Chondrocyte (in vitro differentiated cells): ENCODE results near the gene POLG. TPM values are rescaled to one million over a fixed set of nuclear protein-coding genes. Genes with fewer than 3 reads are reported as not detected.

Source experiments
- DNase-seq: peaks from one replicate; pipeline ENCODE4 v3.0.0; 2021; ENCODE audit warnings: mixed read lengths, low spot score
- H3K27ac Mint-ChIP-seq: one replicate; pipeline ENCODE4 v1.8.0; 2021; ENCODE audit warnings: mild to moderate bottlenecking, moderate library complexity, mixed read lengths; ENCODE audit not compliant: unreplicated experiment
- H3K27me3 Mint-ChIP-seq: 2 replicates; pipeline ENCODE4 v1.8.0; 2021; ENCODE audit warnings: low read depth, mixed read lengths
- H3K36me3 Mint-ChIP-seq: 2 replicates; pipeline ENCODE4 v1.8.0; 2021; ENCODE audit warnings: low read depth, mixed read lengths
- H3K4me1 Mint-ChIP-seq: 2 replicates; pipeline ENCODE4 v1.8.0; 2021; ENCODE audit warnings: low read depth, mild to moderate bottlenecking, mixed read lengths
- H3K4me3 Mint-ChIP-seq: one replicate; pipeline ENCODE4 v1.8.0; 2021; ENCODE audit warnings: mild to moderate bottlenecking, moderate library complexity, mixed read lengths; ENCODE audit not compliant: unreplicated experiment
- H3K9me3 Mint-ChIP-seq: 2 replicates; pipeline ENCODE4 v1.8.0; 2021; ENCODE audit warnings: low read depth, mixed read lengths
- total RNA-seq: library from RNA; stranded (reverse); gene quantifications from 3 replicates; pipeline ENCODE4 v1.2.1, GENCODE V29; 2021
- TF ChIP-seq, protein P1 (sequence below): fragments of 200-600 bp; sonication (generic); IDR thresholded peaks from 2 replicates; pipeline ENCODE4 v1.5.0; 2021; ENCODE audit warnings: antibody characterized with exemption, mild to moderate bottlenecking, moderate library complexity

The POLG gene
- total RNA-seq, 1 donor from 2014 or later = 49.7 TPM

DNA sequence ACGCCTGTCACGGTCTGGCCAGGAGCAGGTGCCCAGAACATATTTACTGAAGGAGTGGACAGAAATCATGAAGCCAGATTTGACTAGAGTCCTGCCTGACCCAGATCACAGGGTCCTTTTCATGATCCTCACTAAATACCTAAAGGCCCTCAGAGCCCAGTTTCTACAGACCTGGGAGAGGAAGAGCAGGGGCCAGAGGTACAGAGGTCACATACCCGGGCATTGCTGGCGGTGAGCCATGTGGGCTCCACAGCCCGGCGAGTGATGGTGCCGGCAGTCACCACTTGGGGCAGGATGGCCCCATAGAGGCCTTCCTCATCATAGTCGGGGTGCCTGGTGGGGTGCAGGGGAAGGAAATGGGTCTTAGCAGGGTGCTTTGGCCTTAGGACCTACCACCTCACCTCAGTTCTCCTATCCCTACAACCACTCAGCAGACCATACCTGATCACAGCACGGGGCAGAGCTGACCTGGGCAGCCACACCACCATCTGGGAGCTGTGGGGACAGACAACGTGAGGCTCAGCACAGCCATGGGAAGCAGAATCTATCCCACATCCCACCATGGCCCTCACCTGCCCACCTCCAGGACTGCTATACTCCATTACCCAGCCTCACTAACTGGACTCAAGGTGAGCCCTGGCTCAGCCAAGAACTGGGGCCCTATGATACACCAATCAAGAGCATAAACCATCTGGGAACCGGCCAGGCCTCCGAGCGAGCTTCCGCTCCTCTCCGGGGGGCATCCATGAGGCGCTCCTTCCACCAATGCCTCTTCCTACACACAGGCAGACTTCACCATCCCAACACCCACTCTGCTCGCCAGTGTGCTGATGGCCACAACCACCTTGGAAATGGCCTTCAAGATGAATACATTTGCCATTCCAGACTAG, 12.9 kb downstream of the POLG start:
- H3K36me3 Mint-ChIP-seq = peaks cover 50% of the 10 kb centered on the region
- no peak overlapping the region for H3K4me3 Mint-ChIP-seq

DNA sequence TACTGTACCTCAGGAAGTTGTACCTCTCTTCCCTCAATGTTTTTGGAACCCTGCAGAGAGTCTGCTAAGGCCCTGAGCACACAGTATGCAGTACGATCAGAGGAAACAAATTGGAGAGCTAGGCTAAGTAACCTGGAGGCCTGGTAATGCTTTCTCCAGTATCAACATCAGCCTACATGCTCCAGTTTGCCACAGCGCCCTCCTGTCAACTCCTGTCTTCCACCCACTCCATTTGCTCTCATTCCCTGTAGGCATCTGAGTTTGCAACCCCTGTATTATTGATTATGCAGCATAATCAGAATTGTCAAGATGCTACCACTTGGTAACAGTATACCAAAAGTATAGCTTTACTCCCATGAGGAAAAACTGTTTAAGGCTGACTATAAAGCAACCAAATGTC, 14.4 kb downstream of the POLG start:
- H3K27ac Mint-ChIP-seq = no peak overlapping the region
- H3K4me3 Mint-ChIP-seq = no peak overlapping the region
- TF ChIP-seq, protein P1, sequence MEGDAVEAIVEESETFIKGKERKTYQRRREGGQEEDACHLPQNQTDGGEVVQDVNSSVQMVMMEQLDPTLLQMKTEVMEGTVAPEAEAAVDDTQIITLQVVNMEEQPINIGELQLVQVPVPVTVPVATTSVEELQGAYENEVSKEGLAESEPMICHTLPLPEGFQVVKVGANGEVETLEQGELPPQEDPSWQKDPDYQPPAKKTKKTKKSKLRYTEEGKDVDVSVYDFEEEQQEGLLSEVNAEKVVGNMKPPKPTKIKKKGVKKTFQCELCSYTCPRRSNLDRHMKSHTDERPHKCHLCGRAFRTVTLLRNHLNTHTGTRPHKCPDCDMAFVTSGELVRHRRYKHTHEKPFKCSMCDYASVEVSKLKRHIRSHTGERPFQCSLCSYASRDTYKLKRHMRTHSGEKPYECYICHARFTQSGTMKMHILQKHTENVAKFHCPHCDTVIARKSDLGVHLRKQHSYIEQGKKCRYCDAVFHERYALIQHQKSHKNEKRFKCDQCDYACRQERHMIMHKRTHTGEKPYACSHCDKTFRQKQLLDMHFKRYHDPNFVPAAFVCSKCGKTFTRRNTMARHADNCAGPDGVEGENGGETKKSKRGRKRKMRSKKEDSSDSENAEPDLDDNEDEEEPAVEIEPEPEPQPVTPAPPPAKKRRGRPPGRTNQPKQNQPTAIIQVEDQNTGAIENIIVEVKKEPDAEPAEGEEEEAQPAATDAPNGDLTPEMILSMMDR = no peak
- H3K4me1 Mint-ChIP-seq = no peaks in the 10 kb centered on the region
- H3K27me3 Mint-ChIP-seq = no peaks in the 10 kb centered on the region
- DNase-seq = no peak
- H3K36me3 Mint-ChIP-seq = peaks cover 56% of the 10 kb centered on the region
- no peaks in the 10 kb centered on the region for H3K9me3 Mint-ChIP-seq

More for the DNA sequence above, 12.9 kb downstream of the POLG start:
- peak; percentile 58 for DNase-seq
- H3K9me3 Mint-ChIP-seq = no peaks in the 10 kb centered on the region
- TF ChIP-seq, protein P1 = peak; percentile 27
- no peaks in the 10 kb centered on the region for H3K27me3 Mint-ChIP-seq
- H3K27ac Mint-ChIP-seq = no peak overlapping the region
- no peaks in the 10 kb centered on the region for H3K4me1 Mint-ChIP-seq

DNA sequence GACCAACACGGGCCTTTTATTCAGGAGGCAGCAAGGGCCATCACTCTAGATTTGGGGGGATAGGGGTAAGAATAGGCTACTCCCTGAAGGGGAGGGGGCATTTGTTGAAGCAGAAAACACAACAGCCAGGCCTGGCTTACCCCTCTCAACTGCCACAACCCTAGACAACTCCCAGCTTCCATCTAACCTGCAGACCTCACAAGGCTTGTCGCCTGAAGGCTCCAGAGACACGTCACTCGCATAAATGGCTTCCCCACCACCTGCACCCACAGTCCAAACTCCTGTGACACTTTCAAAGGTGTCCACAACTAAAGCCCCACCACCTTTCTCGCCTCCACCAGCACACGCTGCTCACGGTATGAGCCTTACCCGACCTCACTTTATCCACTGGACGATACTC, 14.9 kb downstream of the POLG start:
- TF ChIP-seq, protein P1 = no peak
- Mint-ChIP-seq H3K27ac (peak overlapping the region; percentile 57), H3K27me3 (no peaks in the 10 kb centered on the region), H3K9me3 (no peaks in the 10 kb centered on the region), H3K4me3 (no peak overlapping the region), H3K4me1 (no peaks in the 10 kb centered on the region), H3K36me3 (peaks cover 55% of the 10 kb centered on the region)
- DNase-seq = no peak

DNA sequence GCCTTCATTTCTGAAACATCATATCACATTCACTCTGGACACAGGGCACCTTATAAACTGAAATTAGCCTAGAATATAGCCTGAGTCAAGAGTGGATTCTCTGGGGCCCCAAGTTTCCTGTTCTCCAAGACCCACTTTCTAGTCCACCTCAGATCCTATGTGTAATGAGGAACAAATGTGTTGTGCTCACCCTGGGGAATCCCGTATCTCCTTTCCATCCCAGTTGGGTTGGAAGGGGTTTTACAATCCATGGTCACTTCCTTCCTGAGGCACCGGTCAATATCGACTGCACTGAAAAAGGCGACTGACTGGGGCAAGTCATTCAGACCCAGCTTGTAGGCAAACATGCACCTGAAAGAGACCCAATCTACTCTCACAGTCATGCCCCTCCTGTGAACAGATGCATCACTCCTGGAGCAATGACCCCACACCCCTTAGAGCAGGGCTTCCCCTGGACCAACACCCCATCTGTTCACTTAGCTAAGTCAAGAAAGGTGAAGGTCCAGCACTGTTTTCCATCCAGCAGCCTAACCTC, 17.4 kb downstream of the POLG start:
- DNase-seq = no peak
- Mint-ChIP-seq H3K27me3 (no peaks in the 10 kb centered on the region), H3K9me3 (no peaks in the 10 kb centered on the region), H3K27ac (no peak overlapping the region), H3K4me3 (no peak overlapping the region), H3K4me1 (peaks cover under 1% of the 10 kb centered on the region), H3K36me3 (peaks cover 43% of the 10 kb centered on the region)
- TF ChIP-seq, protein P1 = no peak

DNA sequence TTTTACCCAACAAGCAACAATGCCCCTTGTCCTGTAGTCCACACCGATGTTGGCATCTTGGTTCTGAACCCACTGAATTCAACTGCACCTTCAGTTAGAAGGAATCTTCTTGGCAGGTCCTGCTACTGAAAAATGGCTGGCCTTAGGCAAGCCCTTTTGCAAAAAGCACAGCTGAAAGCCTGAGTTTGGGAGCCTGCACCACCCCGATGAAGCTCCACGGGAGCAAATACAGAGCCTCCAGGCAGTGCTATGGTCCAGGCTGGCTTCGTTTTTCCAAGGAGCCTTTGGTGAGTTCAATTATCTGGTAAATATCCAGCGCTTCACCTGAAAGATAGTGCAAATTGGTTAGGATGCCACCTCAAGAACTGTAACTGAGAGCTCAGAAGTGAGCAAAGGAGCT, 18.1 kb downstream of the POLG start:
- Mint-ChIP-seq H3K4me3 (no peak overlapping the region), H3K4me1 (peaks cover 8% of the 10 kb centered on the region), H3K27me3 (no peaks in the 10 kb centered on the region), H3K9me3 (no peaks in the 10 kb centered on the region), H3K27ac (no peak overlapping the region), H3K36me3 (peaks cover 41% of the 10 kb centered on the region)
- TF ChIP-seq, protein P1 = no peak
- DNase-seq = no peak
